Measurements from ENCODE around the gene PTBP1.
A peak's percentile ranks its signal among the peaks of the same experiment; 100 is the strongest.

Gene PTBP1
- 128 to 261 (median 159) reads per million in 17 experiments for total RNA-seq

- peak; percentile 100 for DNase-seq
Measured at GRCh38 chr19:796692-797527, at the start of gene PTBP1. TSS of gene PTBP1 (plus strand) at chr19:797452. CDS start at chr19:797498, 46 bp downstream.

GRCh38 chr19:748274-748598 is 49.0 kb upstream of the PTBP1 start:
- DNase-seq = no peak

GRCh38 chr19:749811-750210 is 47.4 kb upstream of the PTBP1 start:
- DNase-seq = no peak

GRCh38 chr19:750640-751423 is 46.4 kb upstream of the PTBP1 start, which contains the start of gene MISP:
TSS of gene MISP (plus strand) at chr19:751112. CDS start at chr19:756947, 5,835 bp downstream.
- no peak for DNase-seq

GRCh38 chr19:751501-752341 is 45.5 kb upstream of the PTBP1 start:
- DNase-seq = peak; percentile 67 to 88 (median 83)

- DNase-seq = peak; percentile 92 to 97 (median 94)
Measured at GRCh38 chr19:752652-753517, 44.4 kb upstream of the PTBP1 start.

- no peak for DNase-seq
Measured at GRCh38 chr19:754530-754929, 42.7 kb upstream of the PTBP1 start.

GRCh38 chr19:755063-755462 is 42.2 kb upstream of the PTBP1 start:
- DNase-seq = no peak

- peak in 1 of 4 experiments; percentile 35 for DNase-seq
Measured at GRCh38 chr19:756236-756635, 41.0 kb upstream of the PTBP1 start.

GRCh38 chr19:756821-757688 is 40.2 kb upstream of the PTBP1 start:
- DNase-seq = no peak

GRCh38 chr19:757811-758668 is 39.2 kb upstream of the PTBP1 start:
- no peak for DNase-seq

GRCh38 chr19:763181-763580 is 34.1 kb upstream of the PTBP1 start:
- DNase-seq = no peak

- no peak for DNase-seq
Measured at GRCh38 chr19:763869-764268, 33.4 kb upstream of the PTBP1 start.

GRCh38 chr19:764301-764700 is 33.0 kb upstream of the PTBP1 start:
- DNase-seq = no peak

- no peak for DNase-seq
Measured at GRCh38 chr19:765179-765738, 32.0 kb upstream of the PTBP1 start.

- no peak for DNase-seq
Measured at GRCh38 chr19:768424-768823, 28.8 kb upstream of the PTBP1 start.

- no peak for DNase-seq
Measured at GRCh38 chr19:769616-770015, 27.6 kb upstream of the PTBP1 start.

- DNase-seq = peak; percentile 58 to 86 (median 79)
Measured at GRCh38 chr19:771332-771785, 25.9 kb upstream of the PTBP1 start.

GRCh38 chr19:772063-772462 is 25.2 kb upstream of the PTBP1 start:
- DNase-seq = no peak

Data from suppressor macrophage (primary cell).